IMR-90 (cell line): ENCODE measurements around the gene AFDN. TPM values are rescaled to one million over a fixed set of nuclear protein-coding genes. Genes with fewer than 3 reads are reported as not detected.

Experiments
- ATAC-seq: fragments of 200-7000 bp; cut with Tn5 transposase; 2 replicates; pipeline ENCODE4 v1.9.1; 2020; ENCODE audit warnings: low read depth, mild to moderate bottlenecking, moderate library complexity
- BruUV-seq: library from RNA; stranded (reverse); fragments of 400-500 nt; replicated peaks from 2 replicates; lab custom pipeline; 2021; lab: Mats Ljungman, UMichigan
- CTCF ChIA-PET: fragments of 300-600 bp; formaldehyde crosslinking; extraction: SDS; loops from one replicate; lab custom pipeline; 2021; ENCODE audit warnings: antibody characterized with exemption; lab: Yijun Ruan, JAX
- POLR2A ChIA-PET: fragments of 300-600 bp; sonication (Branson Sonifier 250); formaldehyde crosslinking; loops from one replicate; lab custom pipeline; 2022; ENCODE audit warnings: antibody characterized with exemption; ENCODE audit not compliant: unreplicated experiment; lab: Charles Lee
- DNase-seq: peaks from one replicate; pipeline ENCODE4 v3.0.0; 2013
- H2AFZ ChIP-seq: replicated peaks from 2 replicates; pipeline ENCODE3; 2013; ENCODE audit warnings: low read length, mild to moderate bottlenecking; ENCODE audit not compliant: poor library complexity
- H2AK5ac ChIP-seq: 2 replicates; pipeline ENCODE4 v1.6.1; 2013; ENCODE audit warnings: low read depth, low read length, inconsistent platforms
- H2AK9ac ChIP-seq: replicated peaks from 2 replicates; pipeline ENCODE3; 2013; ENCODE audit warnings: mild to moderate bottlenecking, low read depth, low read length, moderate library complexity; ENCODE audit not compliant: poor library complexity
- H2BK120ac ChIP-seq: 2 replicates; pipeline ENCODE4 v1.6.1; 2013; ENCODE audit warnings: low read depth, low read length, inconsistent platforms
- H2BK15ac ChIP-seq: 3 replicates; pipeline ENCODE4 v1.6.1; 2013; ENCODE audit warnings: low read depth, low read length, inconsistent platforms
- H2BK20ac ChIP-seq: 2 replicates; pipeline ENCODE4 v1.6.1; 2013; ENCODE audit warnings: low read depth, mild to moderate bottlenecking, inconsistent platforms, low read length, moderate library complexity
- H2BK5ac ChIP-seq: 2 replicates; pipeline ENCODE4 v1.6.1; 2013; ENCODE audit warnings: mild to moderate bottlenecking, low read depth, low read length, inconsistent platforms; ENCODE audit not compliant: poor library complexity, severe bottlenecking
- H3K14ac ChIP-seq: replicated peaks from 2 replicates; pipeline ENCODE4 v1.6.1; 2013; ENCODE audit warnings: low read depth, low read length, inconsistent platforms
- H3K18ac ChIP-seq: 2 replicates; pipeline ENCODE4 v1.6.1; 2013; ENCODE audit warnings: low read depth, low read length, control low read depth
- H3K23ac ChIP-seq: 2 replicates; pipeline ENCODE4 v1.6.1; 2013; ENCODE audit warnings: low read depth, low read length, inconsistent platforms
- H3K27ac ChIP-seq: 2 replicates; pipeline ENCODE4 v1.5.1; 2013; ENCODE audit warnings: mild to moderate bottlenecking, control low read depth, low read length; ENCODE audit not compliant: insufficient read depth
- H3K27me3 ChIP-seq: 2 replicates; pipeline ENCODE4 v1.6.1; 2013; ENCODE audit warnings: low read length; ENCODE audit not compliant: control insufficient read depth, insufficient read depth
- H3K36me3 ChIP-seq: 2 replicates; pipeline ENCODE4 v1.6.1; 2013; ENCODE audit warnings: low read length, mixed read lengths; ENCODE audit not compliant: control insufficient read depth, insufficient read depth
- H3K4ac ChIP-seq: 2 replicates; pipeline ENCODE4 v1.6.1; 2013; ENCODE audit warnings: low read depth, low read length, inconsistent platforms
- H3K4me1 ChIP-seq: 2 replicates; pipeline ENCODE4 v1.6.1; 2013; ENCODE audit warnings: low read length, mixed read lengths; ENCODE audit not compliant: control insufficient read depth, insufficient read depth
- H3K4me2 ChIP-seq: 2 replicates; pipeline ENCODE4 v1.6.1; 2013; ENCODE audit warnings: low read depth, mild to moderate bottlenecking, control low read depth, low read length, moderate library complexity
- H3K4me3 ChIP-seq: 2 replicates; pipeline ENCODE4 v1.5.1; 2013; ENCODE audit warnings: low read depth, mild to moderate bottlenecking, control low read depth, low read length, moderate library complexity; ENCODE audit not compliant: insufficient read depth
- H3K56ac ChIP-seq: 2 replicates; pipeline ENCODE4 v1.6.1; 2013; ENCODE audit warnings: low read length, inconsistent platforms; ENCODE audit not compliant: insufficient read depth; ENCODE audit errors: extremely low read depth
- H3K79me1 ChIP-seq, 2 experiments: 2 replicates each; pipeline ENCODE4 v1.6.1; 2013; ENCODE audit warnings: low read length in 2 of 2, inconsistent platforms in 1 of 2, low read depth in 1 of 2
- H3K9ac ChIP-seq: 2 replicates; pipeline ENCODE4 v1.6.1; 2013; ENCODE audit warnings: low read depth, low read length, control low read depth
- H3K9me1 ChIP-seq: 2 replicates; pipeline ENCODE4 v1.6.1; 2013; ENCODE audit warnings: low read length, inconsistent platforms; ENCODE audit not compliant: insufficient read depth
- H3K9me3 ChIP-seq: 2 replicates; pipeline ENCODE4 v1.6.1; 2013; ENCODE audit warnings: low read length; ENCODE audit not compliant: control insufficient read depth, insufficient read depth
- H4K20me1 ChIP-seq: 2 replicates; pipeline ENCODE4 v1.6.1; 2013; ENCODE audit warnings: low read length, inconsistent platforms; ENCODE audit not compliant: insufficient read depth
- H4K5ac ChIP-seq: 2 replicates; pipeline ENCODE4 v1.6.1; 2013; ENCODE audit warnings: mild to moderate bottlenecking, low read depth, low read length, control low read depth
- H4K8ac ChIP-seq, 2 experiments: 2 replicates each; pipeline ENCODE4 v1.6.1; 2013; ENCODE audit warnings: low read depth in 2 of 2, low read length in 2 of 2, control low read depth in 1 of 2, inconsistent platforms in 1 of 2
- H4K91ac ChIP-seq: 2 replicates; pipeline ENCODE4 v1.6.1; 2013; ENCODE audit warnings: low read depth, low read length, inconsistent platforms; ENCODE audit not compliant: insufficient read depth
- BHLHE40 ChIP-seq: fragments of 150-350 bp; IDR thresholded peaks from 2 replicates; pipeline ENCODE4 v1.6.1; 2016; ENCODE audit warnings: mild to moderate bottlenecking, low read depth, low read length
- CHD1 ChIP-seq: IDR thresholded peaks from 2 replicates; pipeline ENCODE4 v1.6.1; 2012; ENCODE audit warnings: low read depth, low read length, improper control_type of control experiment
- MAFK ChIP-seq: IDR thresholded peaks from 2 replicates; pipeline ENCODE4 v1.6.1; 2012; ENCODE audit warnings: low read depth, low read length, improper control_type of control experiment
- MAZ ChIP-seq: IDR thresholded peaks from 2 replicates; pipeline ENCODE4 v1.6.1; 2012; ENCODE audit warnings: low read depth, mild to moderate bottlenecking, low read length, improper control_type of control experiment, moderate library complexity, borderline replicate concordance
- MXI1 ChIP-seq: IDR thresholded peaks from 2 replicates; pipeline ENCODE4 v1.6.1; 2012; ENCODE audit warnings: low read depth, mild to moderate bottlenecking, low read length, moderate library complexity, borderline replicate concordance
- NFE2L2 ChIP-seq: fragments of 150-350 bp; IDR thresholded peaks from 2 replicates; pipeline ENCODE4 v1.6.1; 2016; ENCODE audit warnings: low read depth, mild to moderate bottlenecking, low read length
- POLR2A ChIP-seq: IDR thresholded peaks from 2 replicates; pipeline ENCODE4 v1.6.1; 2012; ENCODE audit warnings: mild to moderate bottlenecking, low read depth, low read length
- RAD21 ChIP-seq: IDR thresholded peaks from 2 replicates; pipeline ENCODE4 v1.6.1; 2012; ENCODE audit warnings: low read length, improper control_type of control experiment
- RCOR1 ChIP-seq: IDR thresholded peaks from 2 replicates; pipeline ENCODE4 v1.6.1; 2012; ENCODE audit warnings: mild to moderate bottlenecking, low read length, improper control_type of control experiment; ENCODE audit not compliant: insufficient replicate concordance
- RFX5 ChIP-seq: IDR thresholded peaks from 2 replicates; pipeline ENCODE4 v1.8.0; 2012; ENCODE audit warnings: low read depth, mild to moderate bottlenecking, low read length, moderate library complexity
- WGBS, 2 experiments: methylation state at CpG; one replicate each; pipeline versions ENCODE4 v1.1.5 to v1.1.7; 2013; ENCODE audit warnings: missing lambda C conversion rate in 2 of 2; ENCODE audit not compliant: insufficient read length in 1 of 2; ENCODE audit errors: extremely low coverage in 2 of 2; 5-methylcytosine and 5-hydroxymethylcytosine counted together
- dilution Hi-C: fragments of 300-500 bp; cut with HindIII; formaldehyde crosslinking; loops from one replicate; pipeline ENCODE4 v1.14.3; 2018; ENCODE audit warnings: low sequenced_read_pairs; ENCODE audit not compliant: unreplicated experiment
- in situ Hi-C: fragments of 300-500 bp; cut with MboI; formaldehyde crosslinking; loops from 3 replicates; pipeline ENCODE4 v1.14.3; 2019; ENCODE audit warnings: low sequenced_read_pairs, inconsistent platforms, mixed read lengths
- intact Hi-C: fragments of 100-400 bp; cut with micrococcal nuclease; formaldehyde crosslinking; loops from 2 replicates; pipeline ENCODE4 v1.10.0; 2022
- polyA plus RNA-seq, 3 experiments: library from polyadenylated mRNA; depleted of rRNA; stranded (reverse); fragments of >200 nt; gene quantifications; 2 replicates each; pipeline ENCODE4 v1.2.3, GENCODE V29; 2012; ENCODE audit warnings: low replicate concordance in 1 of 3
- total RNA-seq: library from RNA; depleted of rRNA; stranded (reverse); fragments of >200 nt; gene quantifications from 2 replicates; pipeline ENCODE4 v1.2.3, GENCODE V29; 2012
- TF ChIP-seq, protein P1 (sequence below): fragments of 150-350 bp; IDR thresholded peaks from 2 replicates; pipeline ENCODE4 v1.6.1; 2016; ENCODE audit warnings: low read depth, mild to moderate bottlenecking, low read length, moderate library complexity, borderline replicate concordance

AFDN gene
- total and polyA plus RNA-seq, 2 of the 4 experiments (the other 2 are of a cell fraction) = 11.6 to 20.8 TPM

DNA sequence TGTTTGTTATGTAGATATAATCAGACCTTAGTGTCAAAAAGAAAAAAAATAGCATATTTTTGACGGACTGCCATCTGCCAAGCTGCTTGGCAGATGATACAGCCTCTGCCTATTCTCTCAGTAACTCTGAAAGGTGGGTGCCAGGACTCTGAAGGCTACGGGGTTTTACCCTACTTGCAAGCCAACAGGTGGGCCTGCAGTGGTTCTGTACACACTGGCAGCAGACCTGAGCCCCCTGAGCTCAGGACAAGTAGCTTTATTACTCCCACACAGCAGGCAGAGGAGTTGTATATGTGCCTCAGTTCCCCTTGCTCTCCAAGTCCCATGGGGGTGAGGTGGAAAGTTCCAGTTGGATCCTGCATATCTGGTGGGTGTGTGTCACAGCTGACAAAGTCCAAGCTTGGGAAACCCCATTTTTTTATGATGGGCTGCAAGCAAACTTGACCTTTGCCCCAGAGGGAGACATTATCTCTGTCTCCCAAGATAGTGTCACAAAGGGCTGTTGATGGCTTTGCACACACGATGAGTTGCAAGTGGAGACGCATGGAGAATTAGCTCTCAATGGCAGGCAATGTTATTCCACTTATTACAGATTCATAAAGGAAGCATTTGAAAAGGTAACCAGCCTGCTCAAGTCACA is 20.5 kb upstream of the AFDN start:
- H3K9me3 ChIP-seq = no peaks in the 10 kb centered on the region
- dilution Hi-C loops = no loop called here
- ATAC-seq = no peak
- no peak overlapping the region for H3K4me2 ChIP-seq
- ChIA-PET POLR2A (no interaction called here), CTCF (no interaction called here)
- no peak overlapping the region for H3K56ac ChIP-seq
- no peak overlapping the region for H2BK20ac ChIP-seq
- no peak overlapping the region for H4K91ac ChIP-seq
- H3K27me3 ChIP-seq = no peaks in the 10 kb centered on the region
- H3K79me1 ChIP-seq = no peaks in the 10 kb centered on the region
- no peak overlapping the region for H3K23ac ChIP-seq
- no peak overlapping the region for H3K9ac ChIP-seq
- no peaks in the 10 kb centered on the region for H3K9me1 ChIP-seq
- no peaks in the 10 kb centered on the region for H4K20me1 ChIP-seq
- 40% methylated on average over 1 of the region's 4 CpGs; no CpG with 5 or more reads in 1 of the 2 experiments for WGBS, 2 experiments
- H3K36me3 ChIP-seq = no peaks in the 10 kb centered on the region
- no peak overlapping the region for H3K27ac ChIP-seq
- no peak for TF ChIP-seq CHD1
- no peak for TF ChIP-seq MAFK
- TF ChIP-seq MAZ = no peak
- no peak for TF ChIP-seq RAD21
- TF ChIP-seq, protein P1, sequence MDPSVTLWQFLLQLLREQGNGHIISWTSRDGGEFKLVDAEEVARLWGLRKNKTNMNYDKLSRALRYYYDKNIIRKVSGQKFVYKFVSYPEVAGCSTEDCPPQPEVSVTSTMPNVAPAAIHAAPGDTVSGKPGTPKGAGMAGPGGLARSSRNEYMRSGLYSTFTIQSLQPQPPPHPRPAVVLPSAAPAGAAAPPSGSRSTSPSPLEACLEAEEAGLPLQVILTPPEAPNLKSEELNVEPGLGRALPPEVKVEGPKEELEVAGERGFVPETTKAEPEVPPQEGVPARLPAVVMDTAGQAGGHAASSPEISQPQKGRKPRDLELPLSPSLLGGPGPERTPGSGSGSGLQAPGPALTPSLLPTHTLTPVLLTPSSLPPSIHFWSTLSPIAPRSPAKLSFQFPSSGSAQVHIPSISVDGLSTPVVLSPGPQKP = no peak
- TF ChIP-seq BHLHE40 = no peak
- TF ChIP-seq NFE2L2 = no peak
- no peak for TF ChIP-seq POLR2A
- TF ChIP-seq RFX5 = no peak
- no peak for TF ChIP-seq MXI1
- TF ChIP-seq RCOR1 = no peak
- intact Hi-C loops = no loop called here
- no peak overlapping the region for H3K4me3 ChIP-seq
- H2BK5ac ChIP-seq = no peak overlapping the region
- no peak overlapping the region for H2AFZ ChIP-seq
- in situ Hi-C loops = no loop called here
- H4K5ac ChIP-seq = no peak overlapping the region
- H3K14ac ChIP-seq = no peak overlapping the region
- H2BK120ac ChIP-seq = no peak overlapping the region
- no peak overlapping the region for H4K8ac ChIP-seq
- H3K4me1 ChIP-seq = no peaks in the 10 kb centered on the region
- H2AK5ac ChIP-seq = no peak overlapping the region
- no peak overlapping the region for H2BK15ac ChIP-seq
- H3K18ac ChIP-seq = no peak overlapping the region
- no TSS peak for BruUV-seq
- H3K4ac ChIP-seq = no peak overlapping the region
- no peak overlapping the region for H2AK9ac ChIP-seq
- DNase-seq = no peak
